Activated naive CD4-positive, alpha-beta T cell treated with anti-CD3 and anti-CD28 coated beads, Interleukin-2, amount 10 ng/mL, durations not matched to agents 7 days and 5 days (primary cell): Measurements from ENCODE around the gene EPPIN.
"Not testable (repeated sequence)": the region's sequence is repeated elsewhere in the genome, so short reads cannot be mapped to it uniquely, and the experiment has no call there.

Experiments used
- CTCF ChIA-PET: fragments of 350-600 bp; sonication (Branson Sonifier 250); formaldehyde crosslinking; loops from one replicate; lab custom pipeline; 2021; ENCODE audit warnings: antibody characterized with exemption; lab: Charles Lee
- DNase-seq: peaks from one replicate; pipeline ENCODE4 v3.0.0-alpha.2; 2020
- H3K27ac Mint-ChIP-seq: one replicate; pipeline ENCODE4 v1.8.0; 2021; ENCODE audit warnings: mild to moderate bottlenecking, moderate library complexity, mixed read lengths
- H3K27me3 Mint-ChIP-seq: one replicate; pipeline ENCODE4 v1.8.0; 2021; ENCODE audit warnings: mild to moderate bottlenecking, mixed read lengths
- H3K36me3 Mint-ChIP-seq: one replicate; pipeline ENCODE4 v1.8.0; 2021; ENCODE audit warnings: mixed read lengths
- H3K4me1 Mint-ChIP-seq: one replicate; pipeline ENCODE4 v1.8.0; 2021; ENCODE audit warnings: mixed read lengths
- H3K4me3 Mint-ChIP-seq: one replicate; pipeline ENCODE4 v1.8.0; 2021; ENCODE audit warnings: mild to moderate bottlenecking, moderate library complexity, mixed read lengths
- H3K9me3 Mint-ChIP-seq: one replicate; pipeline ENCODE4 v1.8.0; 2021; ENCODE audit warnings: mixed read lengths

EPPIN gene

DNA sequence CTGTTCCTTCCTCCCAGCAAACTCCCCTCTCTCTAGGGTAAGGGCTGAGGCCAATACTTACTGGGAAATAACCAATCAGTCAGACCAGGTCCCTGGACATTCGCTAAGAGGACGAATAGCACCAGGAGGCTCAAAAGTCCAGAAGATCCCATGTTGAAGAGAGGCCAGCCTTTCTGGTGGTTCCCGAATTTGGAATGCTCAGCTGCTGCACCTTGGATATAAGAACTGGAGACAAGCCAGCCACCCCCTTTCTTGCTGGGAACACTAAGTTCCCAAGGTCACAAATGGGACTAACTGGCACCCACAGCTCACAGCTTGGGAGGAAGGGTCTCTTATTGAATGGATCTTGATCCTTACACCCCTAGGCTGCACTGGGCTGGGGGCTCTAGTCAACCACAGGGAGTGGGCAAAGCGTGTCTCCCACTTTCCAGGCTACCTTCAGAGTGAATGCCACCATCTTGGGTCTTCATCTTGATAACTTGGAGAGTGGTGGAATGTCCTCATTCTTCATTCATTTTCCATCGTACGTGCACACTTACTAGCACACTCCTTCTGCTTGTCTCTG lies at the start of gene EPPIN:
EPPIN (minus strand) TSS at position 196 of the 565 bp plus-strand sequence; CDS start at position 152, 44 bp downstream.
- H3K4me1 Mint-ChIP-seq, result no peaks in the 10 kb centered on the region
- no peaks in the 10 kb centered on the region for H3K9me3 Mint-ChIP-seq
- peaks cover 41% of the 10 kb centered on the region for H3K27me3 Mint-ChIP-seq
- CTCF ChIA-PET, result no interaction called here
- H3K27ac Mint-ChIP-seq, result no peak within 1 kb of the TSS
- DNase-seq, result no peak
- no peaks in the 10 kb centered on the region for H3K36me3 Mint-ChIP-seq
- H3K4me3 Mint-ChIP-seq, result no peak within 1 kb of the TSS

DNA sequence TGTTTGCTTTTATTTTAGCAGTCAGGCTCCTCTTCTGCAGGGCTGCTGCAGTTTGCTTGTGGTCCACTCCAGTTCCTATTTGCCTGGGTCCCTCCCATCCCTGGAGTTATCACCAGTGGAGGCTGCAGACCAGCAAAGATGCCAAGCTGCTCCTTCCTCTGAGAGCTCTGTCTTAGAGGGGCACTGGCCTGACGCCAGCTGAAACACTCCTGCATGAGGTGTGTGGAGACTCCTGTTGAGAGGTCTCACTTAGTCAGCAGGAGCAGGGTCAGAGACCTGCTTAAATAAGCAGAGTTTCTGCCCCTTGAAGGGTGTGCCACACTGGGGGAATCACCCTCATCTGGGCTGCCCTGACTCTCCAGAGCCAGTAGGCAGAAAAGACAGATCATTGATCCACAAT lies 48.0 kb upstream of the EPPIN start:
- H3K27me3 Mint-ChIP-seq, result peaks cover 11% of the 10 kb centered on the region
- CTCF ChIA-PET, result interaction anchor here (4.9 kb wide), 1 partner anchor 176 kb away, joined by 44 read pairs; no protein-coding TSS in a partner anchor
- DNase-seq, result no peak
- H3K27ac Mint-ChIP-seq, result no peak overlapping the region
- no peaks in the 10 kb centered on the region for H3K4me1 Mint-ChIP-seq
- H3K4me3 Mint-ChIP-seq, result no peak overlapping the region
- H3K36me3 Mint-ChIP-seq, result no peaks in the 10 kb centered on the region
- no peaks in the 10 kb centered on the region for H3K9me3 Mint-ChIP-seq

DNA sequence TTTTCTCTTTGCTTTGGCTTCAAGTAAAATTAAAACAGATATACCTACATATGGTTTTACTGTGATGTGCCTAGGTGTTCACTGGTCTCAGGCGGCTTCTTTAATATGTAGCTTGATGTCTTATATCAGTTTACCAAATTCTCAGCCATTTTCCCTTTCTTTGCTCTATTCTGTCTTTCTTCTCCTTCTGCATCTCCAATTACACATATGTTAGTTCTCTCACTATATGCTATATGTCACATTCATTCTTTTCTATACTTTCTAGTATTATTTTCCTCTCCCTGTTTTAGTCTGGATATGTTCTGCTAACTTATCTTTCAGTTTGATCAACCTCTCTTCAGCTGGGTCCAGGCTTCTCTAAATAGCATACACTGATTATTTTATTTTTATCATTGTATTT lies 46.3 kb upstream of the EPPIN start:
- H3K27ac Mint-ChIP-seq, result no peak overlapping the region
- no peaks in the 10 kb centered on the region for H3K36me3 Mint-ChIP-seq
- DNase-seq, result no peak
- CTCF ChIA-PET, result interaction anchor here (4.9 kb wide), 1 partner anchor 177 kb away, joined by 44 read pairs; no protein-coding TSS in a partner anchor
- no peak overlapping the region for H3K4me3 Mint-ChIP-seq
- no peaks in the 10 kb centered on the region for H3K9me3 Mint-ChIP-seq
- H3K27me3 Mint-ChIP-seq, result peaks cover 20% of the 10 kb centered on the region
- no peaks in the 10 kb centered on the region for H3K4me1 Mint-ChIP-seq

DNA sequence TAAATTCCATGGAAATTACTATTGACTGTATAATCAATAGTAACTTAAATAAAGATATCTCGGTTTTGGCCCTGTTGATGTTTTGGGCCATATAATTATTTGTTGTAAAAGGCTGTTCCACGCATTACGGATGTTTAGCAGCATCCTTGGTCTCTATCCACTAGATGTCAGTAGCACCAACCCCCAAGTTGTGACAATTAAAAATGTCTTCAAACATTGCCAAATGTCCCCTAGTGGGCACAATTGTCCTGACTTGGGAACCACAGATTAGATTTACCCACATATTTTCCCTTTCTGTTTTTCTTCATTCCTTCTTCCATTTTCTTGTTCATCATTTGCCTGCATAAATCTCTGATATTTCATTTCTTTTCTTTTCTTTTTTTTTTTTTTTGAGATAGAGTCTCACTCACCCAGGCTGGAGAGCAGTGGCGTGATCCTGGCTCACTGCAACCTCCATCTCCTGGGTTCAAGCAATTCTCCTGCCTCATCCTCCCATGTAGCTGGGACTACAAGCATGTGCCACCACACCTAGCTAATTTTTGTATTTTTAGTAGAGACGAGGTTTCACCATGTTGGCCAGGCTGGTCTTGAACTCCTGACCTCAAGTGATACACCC lies 45.5 kb upstream of the EPPIN start:
- H3K4me1 Mint-ChIP-seq, result no peaks in the 10 kb centered on the region
- peaks cover 20% of the 10 kb centered on the region for H3K27me3 Mint-ChIP-seq
- no peaks in the 10 kb centered on the region for H3K36me3 Mint-ChIP-seq
- DNase-seq, result peak; percentile 43
- no peak overlapping the region for H3K27ac Mint-ChIP-seq
- H3K4me3 Mint-ChIP-seq, result no peak overlapping the region
- no peaks in the 10 kb centered on the region for H3K9me3 Mint-ChIP-seq
- CTCF ChIA-PET, result interaction anchor here (4.9 kb wide), 1 partner anchor 178 kb away, joined by 44 read pairs; no protein-coding TSS in a partner anchor

DNA sequence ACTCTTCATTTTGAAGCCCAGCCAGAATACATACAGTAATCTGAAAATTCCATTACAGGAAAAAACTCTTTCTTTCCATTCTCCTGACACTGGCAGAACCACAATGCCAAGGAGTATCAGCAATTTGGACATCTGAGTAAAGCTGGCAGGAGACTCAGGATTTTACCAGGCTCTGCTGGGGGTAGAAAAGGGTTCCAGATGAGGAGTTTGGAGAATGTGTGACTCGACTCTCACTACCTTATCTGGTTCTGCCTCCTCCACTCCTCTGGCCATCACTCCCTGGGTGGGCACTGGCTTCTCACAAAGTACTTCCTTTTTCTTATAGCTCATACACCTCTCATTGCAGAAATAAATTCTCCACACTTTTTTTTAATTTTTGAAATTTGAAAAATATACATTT lies 42.5 kb upstream of the EPPIN start:
- CTCF ChIA-PET, result interaction anchor here (1.7 kb wide), 1 partner anchor 181 kb away, joined by 8 read pairs; no protein-coding TSS in a partner anchor
- Mint-ChIP-seq H3K27ac (no peak overlapping the region), H3K4me1 (no peaks in the 10 kb centered on the region)

DNA sequence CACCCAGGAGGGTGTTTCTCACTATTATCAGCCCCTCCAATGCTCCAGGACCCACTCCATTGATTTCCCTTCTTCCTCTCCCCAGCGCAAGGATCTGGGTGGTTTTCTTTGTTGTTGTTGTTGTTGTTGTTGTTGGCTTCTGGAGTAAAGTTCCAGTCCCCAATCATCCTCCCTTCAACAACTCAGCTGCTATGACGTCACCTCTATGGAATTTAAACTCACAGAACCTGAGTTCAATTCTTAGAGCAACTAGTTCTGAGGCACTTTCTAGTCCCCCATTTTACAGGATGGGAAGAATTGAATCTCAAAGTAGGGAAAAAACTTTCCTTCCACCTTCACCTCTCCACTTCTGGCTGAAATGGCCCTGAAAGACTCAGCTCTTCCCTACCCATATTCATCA lies 41.6 kb upstream of the EPPIN start:
- CTCF ChIA-PET, result interaction anchor here (1.7 kb wide), 1 partner anchor 182 kb away, joined by 8 read pairs; no protein-coding TSS in a partner anchor
- no peaks in the 10 kb centered on the region for H3K36me3 Mint-ChIP-seq
- no peak for DNase-seq
- no peak overlapping the region for H3K4me3 Mint-ChIP-seq
- H3K27me3 Mint-ChIP-seq, result peaks cover 18% of the 10 kb centered on the region
- no peaks in the 10 kb centered on the region for H3K4me1 Mint-ChIP-seq
- no peaks in the 10 kb centered on the region for H3K9me3 Mint-ChIP-seq
- H3K27ac Mint-ChIP-seq, result no peak overlapping the region

More for the DNA sequence above, 42.5 kb upstream of the EPPIN start:
- peaks cover 18% of the 10 kb centered on the region for H3K27me3 Mint-ChIP-seq
- H3K36me3 Mint-ChIP-seq, result no peaks in the 10 kb centered on the region
- H3K9me3 Mint-ChIP-seq, result no peaks in the 10 kb centered on the region
- no peak overlapping the region for H3K4me3 Mint-ChIP-seq
- DNase-seq, result no peak

DNA sequence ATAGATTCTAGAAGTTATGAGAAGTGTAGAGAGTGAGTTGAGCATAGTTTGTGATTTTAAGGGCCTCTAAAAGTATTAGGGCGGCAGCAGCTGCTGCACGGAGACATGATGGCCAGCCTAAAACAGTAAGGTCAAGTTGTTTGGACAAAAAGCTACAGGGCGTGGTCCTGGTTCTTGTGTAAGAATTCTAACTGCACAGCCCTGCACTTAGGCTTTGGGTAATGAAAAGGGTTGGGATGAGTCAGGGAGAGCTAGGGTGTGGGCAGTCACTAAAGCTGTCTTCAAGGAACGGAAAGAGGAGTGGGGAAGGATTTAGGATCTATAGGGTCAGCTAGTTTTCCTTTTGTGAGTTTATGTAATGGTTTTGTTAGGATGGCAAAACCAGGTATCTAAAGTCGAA lies 38.8 kb upstream of the EPPIN start:
- H3K27ac Mint-ChIP-seq, DNase-seq, H3K9me3 Mint-ChIP-seq, H3K36me3 Mint-ChIP-seq, H3K4me3 Mint-ChIP-seq, H3K4me1 Mint-ChIP-seq: not testable (repeated sequence)
- CTCF ChIA-PET, result interaction anchor here (0.8 to 1.3 kb wide), 2 partner anchors 185 to 186 kb away, joined by 3 read pairs; no protein-coding TSS in a partner anchor
- peaks cover 30% of the 10 kb centered on the region for H3K27me3 Mint-ChIP-seq

DNA sequence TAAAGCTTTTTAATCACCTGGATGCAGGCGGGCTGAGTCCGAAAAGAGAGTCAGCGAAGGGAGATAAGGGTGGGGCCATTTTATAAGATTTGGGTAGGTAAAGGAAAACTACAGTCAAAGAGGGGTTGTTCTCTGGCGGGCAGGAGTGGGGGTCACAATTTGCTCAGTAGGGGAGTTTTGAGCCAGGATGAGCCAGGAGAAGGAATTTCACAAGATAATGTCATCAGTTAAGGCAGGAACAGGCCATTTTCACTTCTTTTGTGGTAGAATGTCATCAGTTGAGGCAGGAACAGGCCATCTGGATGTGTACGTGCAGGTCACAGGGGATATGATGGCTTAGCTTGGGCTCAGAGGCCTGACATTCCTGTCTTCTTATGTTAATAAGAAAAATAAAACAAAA lies 37.1 kb upstream of the EPPIN start:
- H3K27ac Mint-ChIP-seq, H3K9me3 Mint-ChIP-seq, H3K36me3 Mint-ChIP-seq, H3K4me1 Mint-ChIP-seq, H3K4me3 Mint-ChIP-seq, DNase-seq: not testable (repeated sequence)
- H3K27me3 Mint-ChIP-seq, result peaks cover 25% of the 10 kb centered on the region
- CTCF ChIA-PET, result interaction anchor here (1.4 to 1.5 kb wide), 2 partner anchors 8 to 187 kb away, joined by 3 to 4 read pairs; no protein-coding TSS in a partner anchor

DNA sequence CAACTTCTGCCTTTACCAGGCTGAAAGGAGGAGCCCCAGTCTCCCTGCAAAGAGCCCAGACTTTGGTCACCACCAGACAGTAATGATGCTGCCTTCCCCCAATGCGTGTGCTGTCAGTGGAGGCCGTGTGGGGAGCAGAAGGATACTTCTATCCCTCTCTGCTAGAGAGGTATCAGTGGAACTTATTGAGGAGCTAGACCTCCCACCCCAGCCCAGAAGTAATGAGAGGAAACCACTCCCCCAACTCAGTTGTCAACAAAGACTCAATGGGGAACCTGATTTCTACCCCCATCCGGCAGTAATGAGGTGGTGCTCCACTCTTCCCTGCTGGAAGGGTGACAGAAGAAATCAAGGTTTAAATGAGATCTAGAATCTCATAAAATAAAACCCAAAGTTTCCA lies 36.3 kb upstream of the EPPIN start:
- DNase-seq, result no peak
- CTCF ChIA-PET, result interaction anchor here (1.4 to 1.5 kb wide), 2 partner anchors 8 to 187 kb away, joined by 3 to 4 read pairs; no protein-coding TSS in a partner anchor
- H3K27me3 Mint-ChIP-seq, result peaks cover 24% of the 10 kb centered on the region
- H3K27ac Mint-ChIP-seq, result no peak overlapping the region
- no peaks in the 10 kb centered on the region for H3K36me3 Mint-ChIP-seq
- no peaks in the 10 kb centered on the region for H3K4me1 Mint-ChIP-seq
- no peaks in the 10 kb centered on the region for H3K9me3 Mint-ChIP-seq
- no peak overlapping the region for H3K4me3 Mint-ChIP-seq

DNA sequence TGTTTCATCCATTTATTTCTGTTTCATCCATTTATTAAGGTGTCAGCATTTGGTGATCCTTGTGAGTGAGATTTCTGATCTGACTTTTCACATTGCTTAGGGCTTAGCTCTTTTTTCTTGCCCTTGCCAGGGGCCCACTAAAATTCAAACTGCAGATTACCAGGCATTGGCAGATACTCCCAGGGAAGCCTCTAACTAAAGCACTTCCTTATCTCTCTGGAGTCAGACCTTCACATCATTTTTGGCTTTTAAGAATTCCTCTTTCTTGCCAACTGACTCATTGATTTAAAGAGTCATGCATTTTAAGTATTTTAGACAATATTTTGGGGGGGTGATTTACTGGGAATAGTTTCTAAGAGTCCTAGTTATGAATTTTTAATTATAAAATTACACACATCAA lies 34.5 kb upstream of the EPPIN start:
- H3K36me3 Mint-ChIP-seq, result no peaks in the 10 kb centered on the region
- H3K4me1 Mint-ChIP-seq, result no peaks in the 10 kb centered on the region
- H3K9me3 Mint-ChIP-seq, result no peaks in the 10 kb centered on the region
- H3K27me3 Mint-ChIP-seq, result peaks cover 18% of the 10 kb centered on the region
- no peak overlapping the region for H3K27ac Mint-ChIP-seq
- no peak overlapping the region for H3K4me3 Mint-ChIP-seq
- CTCF ChIA-PET, result no interaction called here
- DNase-seq, result no peak

DNA sequence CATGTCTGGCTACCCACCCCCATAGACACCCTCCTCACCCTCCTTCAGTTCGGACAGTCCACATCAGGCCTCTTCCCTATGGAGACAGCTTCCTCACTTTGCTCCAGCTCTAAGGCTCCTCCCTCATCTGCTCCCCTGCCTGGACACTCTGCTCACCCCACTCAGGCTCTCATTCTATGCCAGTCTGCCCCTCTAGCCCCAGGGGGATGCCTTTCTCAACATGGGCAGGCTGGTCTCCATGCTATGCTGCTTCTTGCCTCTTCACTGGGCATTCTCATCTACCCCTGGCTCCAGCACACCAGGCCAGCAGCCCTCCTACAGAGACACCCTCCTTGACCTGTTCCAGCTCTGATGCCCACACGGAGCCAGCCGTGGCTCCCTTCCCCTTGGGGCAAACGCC lies 32.0 kb upstream of the EPPIN start, which contains the start of gene WFDC8:
WFDC8 (minus strand) TSS at position 101 of the 400 bp plus-strand sequence; CDS start at position 64, 37 bp downstream.
- H3K9me3 Mint-ChIP-seq, result no peaks in the 10 kb centered on the region

DNA sequence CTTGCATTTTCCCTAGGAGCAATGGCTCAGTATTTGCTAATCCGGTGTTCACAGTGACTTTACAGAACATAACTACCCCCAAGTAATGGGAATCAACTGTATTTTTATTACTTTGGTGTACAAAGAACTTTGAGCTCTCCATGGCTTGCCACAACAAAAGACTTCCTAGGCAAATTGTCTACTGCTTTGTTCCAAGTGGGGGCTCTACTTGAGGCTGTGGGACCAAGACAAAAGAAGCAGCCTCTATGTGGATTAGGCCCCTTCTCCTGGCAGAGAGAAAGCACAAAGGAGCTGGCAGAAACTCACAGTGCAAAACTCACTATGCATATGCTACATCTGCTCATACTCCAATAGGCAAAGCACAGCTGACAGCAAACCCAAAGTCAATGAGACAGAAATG lies 31.0 kb upstream of the EPPIN start:
- H3K27ac Mint-ChIP-seq, result no peak overlapping the region
- CTCF ChIA-PET, result no interaction called here
- no peak overlapping the region for H3K4me3 Mint-ChIP-seq
- no peaks in the 10 kb centered on the region for H3K4me1 Mint-ChIP-seq
- DNase-seq, result no peak
- H3K27me3 Mint-ChIP-seq, result peaks cover 14% of the 10 kb centered on the region
- H3K9me3 Mint-ChIP-seq, result no peaks in the 10 kb centered on the region
- H3K36me3 Mint-ChIP-seq, result no peaks in the 10 kb centered on the region

More for the DNA sequence above, 32.0 kb upstream of the EPPIN start, which contains the start of gene WFDC8:
- CTCF ChIA-PET, result no interaction called here
- DNase-seq, result no peak
- Mint-ChIP-seq H3K27me3 (peaks cover 18% of the 10 kb centered on the region), H3K4me3 (no peak within 1 kb of the TSS), H3K4me1 (no peaks in the 10 kb centered on the region), H3K27ac (no peak within 1 kb of the TSS), H3K36me3 (no peaks in the 10 kb centered on the region)

DNA sequence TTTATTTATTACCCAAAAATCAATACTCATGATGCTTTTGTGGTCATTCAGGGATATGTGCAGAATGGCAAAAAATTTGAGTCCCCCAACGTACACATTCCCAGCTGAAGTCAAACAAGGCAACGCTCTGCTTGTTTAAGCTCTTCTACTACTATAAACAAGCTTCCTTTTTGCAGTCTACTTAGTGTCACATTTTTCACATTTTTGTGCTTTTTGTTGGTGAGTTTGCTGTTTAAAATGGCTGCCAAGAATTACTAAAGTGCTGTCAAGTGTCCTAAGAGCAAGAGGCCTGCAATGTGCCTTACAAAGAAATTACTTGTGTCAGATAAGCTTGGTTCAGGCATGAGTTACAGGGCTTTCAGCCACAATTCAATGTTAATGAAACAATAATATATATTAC lies 29.8 kb upstream of the EPPIN start:
- H3K4me3 Mint-ChIP-seq, result no peak overlapping the region
- H3K4me1 Mint-ChIP-seq, result no peaks in the 10 kb centered on the region
- peaks cover 11% of the 10 kb centered on the region for H3K27me3 Mint-ChIP-seq
- DNase-seq, result no peak
- no peaks in the 10 kb centered on the region for H3K36me3 Mint-ChIP-seq
- CTCF ChIA-PET, result no interaction called here
- no peak overlapping the region for H3K27ac Mint-ChIP-seq
- H3K9me3 Mint-ChIP-seq, result no peaks in the 10 kb centered on the region

DNA sequence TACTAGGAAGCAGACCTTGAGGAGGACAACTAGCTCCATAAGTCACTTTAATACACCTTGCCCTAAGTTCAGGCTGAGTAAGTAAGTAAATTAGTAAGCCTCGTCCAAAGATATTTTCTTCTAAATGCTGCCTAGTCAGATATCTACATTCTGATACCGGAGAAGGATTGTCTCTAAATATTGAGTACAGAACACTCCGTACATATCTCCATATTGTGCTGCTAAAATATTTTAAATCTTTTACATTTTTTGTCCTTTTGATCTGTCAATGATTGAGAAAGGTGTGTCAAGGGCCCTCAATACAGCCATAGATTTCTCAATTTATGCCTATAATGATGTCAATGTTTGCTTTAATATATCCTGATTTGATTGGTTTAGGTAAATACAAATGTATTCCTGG lies 28.7 kb upstream of the EPPIN start:
- no peaks in the 10 kb centered on the region for H3K9me3 Mint-ChIP-seq
- no peaks in the 10 kb centered on the region for H3K4me1 Mint-ChIP-seq
- no peak for DNase-seq
- H3K27me3 Mint-ChIP-seq, result peaks cover 6% of the 10 kb centered on the region
- no peak overlapping the region for H3K27ac Mint-ChIP-seq
- no peaks in the 10 kb centered on the region for H3K36me3 Mint-ChIP-seq
- no peak overlapping the region for H3K4me3 Mint-ChIP-seq
- CTCF ChIA-PET, result no interaction called here

DNA sequence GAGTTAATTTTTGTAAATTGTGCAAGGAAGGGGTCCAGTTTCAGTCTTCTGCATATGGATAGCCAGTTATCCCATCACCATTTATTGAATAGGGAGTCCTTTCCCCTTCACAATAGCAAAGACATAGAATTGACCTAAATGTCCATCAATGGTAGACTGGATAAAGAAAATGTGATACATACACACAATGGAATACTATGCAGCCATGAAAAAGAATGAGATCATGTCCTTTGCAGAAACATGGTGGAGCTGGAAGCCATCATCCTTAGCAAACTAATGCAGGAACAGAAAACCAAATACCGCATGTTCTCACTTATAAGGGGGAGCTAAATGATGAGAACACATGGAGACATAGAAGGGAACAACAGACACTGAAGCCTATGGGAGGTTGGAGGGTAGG lies 22.4 kb upstream of the EPPIN start:
- not testable (repeated sequence) for H3K36me3 Mint-ChIP-seq

More for the DNA sequence above, 22.4 kb upstream of the EPPIN start:
- H3K27me3 Mint-ChIP-seq, H3K9me3 Mint-ChIP-seq, CTCF ChIA-PET, H3K4me1 Mint-ChIP-seq, DNase-seq, H3K4me3 Mint-ChIP-seq, H3K27ac Mint-ChIP-seq: not testable (repeated sequence)
